ENCODE data around the gene FNBP1. TPM values are rescaled to one million over a fixed set of nuclear protein-coding genes. Genes with fewer than 3 reads are reported as not detected.
A peak's percentile ranks its signal among the peaks of the same experiment; 100 is the strongest.

FNBP1 gene
- total RNA-seq, 1 experiment from 2014 or later, result 43.6 TPM

DNA sequence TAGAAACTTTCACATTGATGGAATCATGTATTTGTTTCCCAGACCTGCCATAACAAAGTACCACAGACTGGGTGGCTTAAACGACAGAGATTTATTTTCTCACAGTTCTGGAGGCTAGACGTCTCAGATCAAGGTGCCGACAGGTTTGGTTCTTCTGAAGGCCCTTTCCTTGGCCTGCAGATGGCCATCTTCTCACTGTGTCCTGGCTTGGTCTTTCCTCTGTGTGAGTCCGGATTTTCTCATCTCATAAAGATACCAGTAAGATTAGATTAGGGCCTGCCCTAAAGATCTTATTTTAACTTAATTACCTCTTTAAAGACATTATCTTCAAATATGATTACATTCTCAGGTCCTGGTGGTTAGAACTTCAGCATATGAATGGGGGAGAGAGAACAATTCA is 201.9 kb downstream of the FNBP1 start (continued):
- TF ChIP-seq ZNF671 (CRISPR knock-in tag; IDR thresholded peaks at IDR 0.05), result no peak

DNA sequence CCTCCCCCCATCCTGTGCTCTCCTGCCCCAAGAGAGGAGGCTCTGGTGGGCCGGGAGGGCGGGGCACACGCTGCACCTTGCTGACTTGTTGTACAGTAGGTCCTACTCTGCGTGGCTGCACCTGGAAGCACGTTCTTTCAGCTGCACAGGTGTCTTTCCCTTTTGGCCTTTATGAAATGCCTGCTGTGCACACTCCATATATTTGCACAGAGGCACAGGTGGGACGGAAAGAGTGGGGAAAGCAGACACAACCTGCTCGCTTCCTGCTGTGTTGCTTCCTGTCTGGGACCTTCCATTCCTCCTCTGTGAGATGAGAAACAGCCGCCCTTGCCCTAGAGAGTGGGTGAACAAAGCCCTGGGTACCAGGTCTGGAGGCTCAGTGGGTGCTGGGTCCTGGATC is 203.0 kb downstream of the FNBP1 start:
- no peaks in the 10 kb centered on the region for H3K36me3 Mint-ChIP-seq
- H3K9me3 Mint-ChIP-seq, result no peaks in the 10 kb centered on the region
- no peak for ATAC-seq
- no peak for DNase-seq (ENCODE audit: low spot score)
- H3K4me3 Mint-ChIP-seq, result no peak overlapping the region
- no peak for TF ChIP-seq ZNF263 (CRISPR knock-in tag; IDR thresholded peaks at IDR 0.05; ENCODE audit: low read depth)
- H3K4me1 Mint-ChIP-seq, result peaks cover 57% of the 10 kb centered on the region
- ChIA-PET POLR2A (no interaction called here), CTCF (interaction anchor here (0.6 kb wide), 1 partner anchor 429 kb away, joined by 3 read pairs; no protein-coding TSS in a partner anchor)
- no peak overlapping the region; the same call in 1 of the 2 replicates for H3K27ac Mint-ChIP-seq
- no peaks in the 10 kb centered on the region for H3K27me3 Mint-ChIP-seq (ENCODE audit: low read depth)

- ATAC-seq, result no peak
- DNase-seq (ENCODE audit: low spot score), result no peak
- peaks cover 62% of the 10 kb centered on the region for H3K4me1 Mint-ChIP-seq
- no peaks in the 10 kb centered on the region for H3K36me3 Mint-ChIP-seq
- no peaks in the 10 kb centered on the region for H3K27me3 Mint-ChIP-seq (ENCODE audit: low read depth)
- H3K4me3 Mint-ChIP-seq, result no peak overlapping the region
- no peak for TF ChIP-seq ELF4 (CRISPR knock-in tag; IDR thresholded peaks at IDR 0.05; ENCODE audit: low read depth)
- TF ChIP-seq ESRRA (CRISPR knock-in tag; IDR thresholded peaks at IDR 0.05; ENCODE audit: borderline replicate concordance), result no peak
- no peak for TF ChIP-seq ZNF423 (CRISPR knock-in tag; IDR thresholded peaks at IDR 0.05)
- TF ChIP-seq, protein P1, sequence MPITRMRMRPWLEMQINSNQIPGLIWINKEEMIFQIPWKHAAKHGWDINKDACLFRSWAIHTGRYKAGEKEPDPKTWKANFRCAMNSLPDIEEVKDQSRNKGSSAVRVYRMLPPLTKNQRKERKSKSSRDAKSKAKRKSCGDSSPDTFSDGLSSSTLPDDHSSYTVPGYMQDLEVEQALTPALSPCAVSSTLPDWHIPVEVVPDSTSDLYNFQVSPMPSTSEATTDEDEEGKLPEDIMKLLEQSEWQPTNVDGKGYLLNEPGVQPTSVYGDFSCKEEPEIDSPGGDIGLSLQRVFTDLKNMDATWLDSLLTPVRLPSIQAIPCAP (CRISPR knock-in tag; IDR thresholded peaks at IDR 0.05), result no peak
- TF ChIP-seq, protein P2, sequence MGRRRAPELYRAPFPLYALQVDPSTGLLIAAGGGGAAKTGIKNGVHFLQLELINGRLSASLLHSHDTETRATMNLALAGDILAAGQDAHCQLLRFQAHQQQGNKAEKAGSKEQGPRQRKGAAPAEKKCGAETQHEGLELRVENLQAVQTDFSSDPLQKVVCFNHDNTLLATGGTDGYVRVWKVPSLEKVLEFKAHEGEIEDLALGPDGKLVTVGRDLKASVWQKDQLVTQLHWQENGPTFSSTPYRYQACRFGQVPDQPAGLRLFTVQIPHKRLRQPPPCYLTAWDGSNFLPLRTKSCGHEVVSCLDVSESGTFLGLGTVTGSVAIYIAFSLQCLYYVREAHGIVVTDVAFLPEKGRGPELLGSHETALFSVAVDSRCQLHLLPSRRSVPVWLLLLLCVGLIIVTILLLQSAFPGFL (CRISPR knock-in tag; IDR thresholded peaks at IDR 0.05; ENCODE audit: borderline replicate concordance), result no peak
- no peak for TF ChIP-seq RORB (CRISPR knock-in tag; IDR thresholded peaks at IDR 0.05)
- TF ChIP-seq ZNF263 (CRISPR knock-in tag; IDR thresholded peaks at IDR 0.05; ENCODE audit: low read depth), result no peak
- TF ChIP-seq ATF3 (CRISPR knock-in tag; conservative IDR thresholded peaks at IDR 0.05), result no peak
- no peak overlapping the region for H3K27ac Mint-ChIP-seq
- no peaks in the 10 kb centered on the region for H3K9me3 Mint-ChIP-seq
- POLR2A ChIA-PET, result no interaction called here
- CTCF ChIA-PET, result interaction anchor here (0.6 kb wide), 1 partner anchor 114 kb away, joined by 3 read pairs; no protein-coding TSS in a partner anchor
Measured at GRCh38 chr9:129839324-129840023, 203.5 kb downstream of the FNBP1 start.

- no peak for ATAC-seq
- no peaks in the 10 kb centered on the region for H3K27me3 Mint-ChIP-seq (ENCODE audit: low read depth)
Measured at GRCh38 chr9:129838707-129839259, 204.2 kb downstream of the FNBP1 start.

More at GRCh38 chr9:129838707-129839259, 204.2 kb downstream of the FNBP1 start:
- ChIA-PET POLR2A (no interaction called here), CTCF (interaction anchor here (0.6 kb wide), 1 partner anchor 113 kb away, joined by 3 read pairs; no protein-coding TSS in a partner anchor)
- Mint-ChIP-seq H3K36me3 (no peaks in the 10 kb centered on the region), H3K9me3 (no peaks in the 10 kb centered on the region), H3K4me1 (peaks cover 69% of the 10 kb centered on the region), H3K4me3 (no peak overlapping the region), H3K27ac (peak overlapping the region; percentile 62)
- TF ChIP-seq, protein P3, sequence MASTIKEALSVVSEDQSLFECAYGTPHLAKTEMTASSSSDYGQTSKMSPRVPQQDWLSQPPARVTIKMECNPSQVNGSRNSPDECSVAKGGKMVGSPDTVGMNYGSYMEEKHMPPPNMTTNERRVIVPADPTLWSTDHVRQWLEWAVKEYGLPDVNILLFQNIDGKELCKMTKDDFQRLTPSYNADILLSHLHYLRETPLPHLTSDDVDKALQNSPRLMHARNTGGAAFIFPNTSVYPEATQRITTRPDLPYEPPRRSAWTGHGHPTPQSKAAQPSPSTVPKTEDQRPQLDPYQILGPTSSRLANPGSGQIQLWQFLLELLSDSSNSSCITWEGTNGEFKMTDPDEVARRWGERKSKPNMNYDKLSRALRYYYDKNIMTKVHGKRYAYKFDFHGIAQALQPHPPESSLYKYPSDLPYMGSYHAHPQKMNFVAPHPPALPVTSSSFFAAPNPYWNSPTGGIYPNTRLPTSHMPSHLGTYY (CRISPR knock-in tag; IDR thresholded peaks at IDR 0.05), result no peak
- no peak for TF ChIP-seq TCF7 (CRISPR knock-in tag; IDR thresholded peaks at IDR 0.05; ENCODE audit: low read depth)
- no peak for TF ChIP-seq NR1H2 (CRISPR knock-in tag; IDR thresholded peaks at IDR 0.05)
- TF ChIP-seq CBFB (CRISPR knock-in tag; IDR thresholded peaks at IDR 0.05; ENCODE audit: low read depth), result no peak
- no peak for TF ChIP-seq SMAD3 (CRISPR knock-in tag; IDR thresholded peaks at IDR 0.05; ENCODE audit: borderline replicate concordance)
- TF ChIP-seq HMGA2 (CRISPR knock-in tag; IDR thresholded peaks at IDR 0.05), result no peak
- no peak for TF ChIP-seq ETV6 (CRISPR knock-in tag; IDR thresholded peaks at IDR 0.05)
- DNase-seq (ENCODE audit: low spot score), result no peak

Small RNA genes within 50 kb of the gene (microRNA-seq; reads per million reads assigned to microRNA genes)
- gene MIR6855 (ENCODE audit: borderline number of aligned reads), result not detected

Other genes starting within 250 kb of the FNBP1 start
- gene TOR1B, start 240.0 kb downstream of the FNBP1 start, total RNA-seq (2021), result 18.3 to 19.2 TPM (median 18.8 TPM) in 3 replicates
- 27.7 to 32.7 TPM (median 28.7 TPM) in 3 replicates for gene TOR1A, start 219.1 kb downstream of the FNBP1 start, total RNA-seq (2021)
- 34.1 to 36.8 TPM (median 36.4 TPM) in 3 replicates for gene C9orf78, start 207.9 kb downstream of the FNBP1 start, total RNA-seq (2021)
- gene USP20, start 207.7 kb downstream of the FNBP1 start, total RNA-seq (2021), result 23.7 to 29.3 TPM (median 24.0 TPM) in 3 replicates
- 33.2 to 36.4 TPM (median 34.7 TPM) in 3 replicates for gene GPR107, start 10.7 kb upstream of the FNBP1 start, total RNA-seq (2021)
- 31.8 to 32.6 TPM (median 32.4 TPM) in 3 replicates for gene NCS1, start 129.2 kb upstream of the FNBP1 start, total RNA-seq (2021)
- 5.6 to 12.4 TPM (median 10.8 TPM) in 3 replicates for gene HMCN2, start 222.6 kb upstream of the FNBP1 start, total RNA-seq (2021)